A549 (cell line): ENCODE measurements around the gene SPTB.

ENCODE experiments used
- BHLHE40 ChIP-seq: IDR thresholded peaks from 2 replicates; pipeline ENCODE4 v1.6.1; 2012; ENCODE audit warnings: low read depth, low read length, inconsistent platforms
- CTCF ChIP-seq: fragments of >200 bp; sonication (Bioruptor Twin); formaldehyde crosslinking; IDR thresholded peaks from 3 replicates; pipeline ENCODE4 v1.5.1; 2016
- MAFK ChIP-seq: fragments of 450-650 bp; IDR thresholded peaks from 2 replicates; pipeline ENCODE4 v1.6.1; 2014; ENCODE audit not compliant: partially characterized antibody
- POLR2A ChIP-seq: IDR thresholded peaks from 2 replicates; pipeline ENCODE4 v1.6.1; 2012; ENCODE audit warnings: mild to moderate bottlenecking, low read length
- RCOR1 ChIP-seq: fragments of 150-350 bp; IDR thresholded peaks from 2 replicates; pipeline ENCODE4 v1.6.1; 2014; ENCODE audit warnings: antibody characterized with exemption, low read length, low read depth
- REST ChIP-seq: fragments of 200-600 bp; sonication (generic); IDR thresholded peaks from 2 replicates; pipeline ENCODE4 v1.6.1; 2016; ENCODE audit warnings: antibody characterized with exemption, mild to moderate bottlenecking, moderate library complexity
- RFX5 ChIP-seq: fragments of 450-650 bp; IDR thresholded peaks from 2 replicates; pipeline ENCODE4 v1.7.1; 2014; ENCODE audit warnings: antibody characterized with exemption, mild to moderate bottlenecking, moderate library complexity

- no peak for TF ChIP-seq MAFK
- TF ChIP-seq CTCF = no peak
- TF ChIP-seq BHLHE40 = no peak
- TF ChIP-seq REST = no peak
- no peak for TF ChIP-seq RCOR1
- TF ChIP-seq POLR2A = no peak
- TF ChIP-seq RFX5 = no peak
Observed at GRCh38 chr14:64865992-64866391, 13.7 kb downstream of the SPTB start.
